Measurements from ENCODE around the gene PAPPA2. TPM values are rescaled to one million over a fixed set of nuclear protein-coding genes. Genes with fewer than 3 reads are reported as not detected.

The PAPPA2 gene
- total and polyA plus RNA-seq, 10 of the 15 experiments (the other 5 are each of a cell fraction or from before 2014, with no cell fraction given): under 0.01 to 0.06 (median 0.03) TPM; not detected in 7

GRCh38 chr1:176440176-176440575, 22.8 kb upstream of the PAPPA2 start:
- in situ Hi-C loops (cut with MboI): no loop called here
- SMC1A ChIA-PET (ENCODE audit: uncharacterized antibody, unreplicated experiment): no interaction called here
- H4K20me1 ChIP-seq (ENCODE audit: control insufficient read depth, insufficient read depth): no peaks in the 10 kb centered on the region
- ATAC-seq (no peak), DNase-seq (ENCODE audit: low read depth, low spot score) (no peak), FAIRE-seq (no peak)
- H3K27me3 ChIP-seq (replicated peaks in 1 of 2; ENCODE audit: control insufficient read depth in 2 of 2, insufficient read depth in 2 of 2, low read length in 1 of 2): no peaks in the 10 kb centered on the region
- H3K36me3 ChIP-seq (ENCODE audit: control insufficient read depth in 2 of 2, insufficient read depth in 2 of 2, low read length in 1 of 2): no peaks in the 10 kb centered on the region
- 63% methylated on average over 2 of the region's 2 CpGs for WGBS (ENCODE audit: insufficient coverage, insufficient replicate concordance, low lambda C conversion rate, missing lambda C conversion rate)
- intact Hi-C loops (cut with micrococcal nuclease; ENCODE audit: unreplicated experiment): no loop called here
- H3K4me1 ChIP-seq (ENCODE audit: control insufficient read depth, insufficient read depth, low read length): no peaks in the 10 kb centered on the region
- CTCF ChIA-PET: no interaction called here
- no peak overlapping the region for H3K4me2 ChIP-seq (ENCODE audit: control insufficient read depth, insufficient read depth)
- H3K9ac ChIP-seq (ENCODE audit: control insufficient read depth, insufficient read depth, low read length): no peak overlapping the region
- BruUV-seq (replicated peaks): no TSS peak
- no peak overlapping the region for H2AFZ ChIP-seq (ENCODE audit: control insufficient read depth, low read depth, low read length)
- H3K9me3 ChIP-seq (replicated peaks; ENCODE audit: control insufficient read depth, insufficient read depth, low read length): no peaks in the 10 kb centered on the region
- no peaks in the 10 kb centered on the region for H3K79me2 ChIP-seq (ENCODE audit: control insufficient read depth, insufficient read depth, low read length)
- no peak overlapping the region for H3K4me3 ChIP-seq
- no peak for TF ChIP-seq STAT3 (IDR thresholded peaks at IDR 0.05; ENCODE audit: low read depth, low read length)
- TF ChIP-seq MEF2B (IDR thresholded peaks at IDR 0.05; ENCODE audit: partially characterized antibody, poor library complexity, severe bottlenecking): no peak
- no peak for TF ChIP-seq SMC3 (IDR thresholded peaks at IDR 0.05; ENCODE audit: borderline replicate concordance, low read length)
- POLR2A ChIA-PET: no interaction called here
- no peak overlapping the region for H3K27ac ChIP-seq (ENCODE audit: control insufficient read depth, insufficient read depth)
- RAD21 ChIA-PET (ENCODE audit: unreplicated experiment): no interaction called here

GRCh38 chr1:176444286-176444685, 18.7 kb upstream of the PAPPA2 start:
- in situ Hi-C loops (cut with MboI): no loop called here
- no peaks in the 10 kb centered on the region for H4K20me1 ChIP-seq (ENCODE audit: control insufficient read depth, insufficient read depth)
- H3K9ac ChIP-seq (ENCODE audit: control insufficient read depth, insufficient read depth, low read length): no peak overlapping the region
- no peaks in the 10 kb centered on the region for H3K27me3 ChIP-seq (replicated peaks in 1 of 2; ENCODE audit: control insufficient read depth in 2 of 2, insufficient read depth in 2 of 2, low read length in 1 of 2)
- ATAC-seq (no peak), DNase-seq (ENCODE audit: low read depth, low spot score) (no peak), FAIRE-seq (no peak)
- ChIA-PET SMC1A (ENCODE audit: uncharacterized antibody, unreplicated experiment) (interaction anchor here (1.0 to 1.1 kb wide), 2 partner anchors 8 to 28 kb away, joined by 3 to 4 read pairs; no protein-coding TSS in a partner anchor), RAD21 (ENCODE audit: unreplicated experiment) (no interaction called here), CTCF (interaction anchor here (0.5 kb wide), 1 partner anchor 1051 kb away, joined by 4 read pairs; no protein-coding TSS in a partner anchor), POLR2A (no interaction called here)
- 30% methylated on average over 4 of the region's 4 CpGs for WGBS (ENCODE audit: insufficient coverage, insufficient replicate concordance, low lambda C conversion rate, missing lambda C conversion rate)
- H3K4me3 ChIP-seq: no peak overlapping the region
- no TSS peak for BruUV-seq (replicated peaks)
- H3K36me3 ChIP-seq (ENCODE audit: control insufficient read depth in 2 of 2, insufficient read depth in 2 of 2, low read length in 1 of 2): no peaks in the 10 kb centered on the region
- no peak overlapping the region for H3K4me2 ChIP-seq (ENCODE audit: control insufficient read depth, insufficient read depth)
- TF ChIP-seq KAT2A (conservative IDR thresholded peaks at IDR 0.05; ENCODE audit: control insufficient read depth, low read depth, low read length) (no peak), ZBTB4 (CRISPR knock-in tag; IDR thresholded peaks at IDR 0.05) (no peak), CHD2 (IDR thresholded peaks at IDR 0.05; ENCODE audit: borderline replicate concordance, low read depth, low read length) (no peak), EED (IDR thresholded peaks at IDR 0.05; ENCODE audit: low read depth) (no peak), IKZF1 (conservative IDR thresholded peaks at IDR 0.05) (no peak), PAX5 (IDR thresholded peaks at IDR 0.05; ENCODE audit: borderline replicate concordance, low read depth, low read length) (no peak)
- H3K27ac ChIP-seq (ENCODE audit: control insufficient read depth, insufficient read depth): no peak overlapping the region
- no peaks in the 10 kb centered on the region for H3K9me3 ChIP-seq (replicated peaks; ENCODE audit: control insufficient read depth, insufficient read depth, low read length)
- no peaks in the 10 kb centered on the region for H3K79me2 ChIP-seq (ENCODE audit: control insufficient read depth, insufficient read depth, low read length)
- H2AFZ ChIP-seq (ENCODE audit: control insufficient read depth, low read depth, low read length): no peak overlapping the region
- no peaks in the 10 kb centered on the region for H3K4me1 ChIP-seq (ENCODE audit: control insufficient read depth, insufficient read depth, low read length)
- intact Hi-C loops (cut with micrococcal nuclease; ENCODE audit: unreplicated experiment): no loop called here
